GM19463 (cell line): ENCODE measurements around the gene CNOT1.
"Not testable (repeated sequence)": the region's sequence is repeated elsewhere in the genome, so short reads cannot be mapped to it uniquely, and the experiment has no call there.

ENCODE experiments used
- ATAC-seq: cut with Tn5 transposase; IDR thresholded peaks from one replicate; pipeline ENCODE4 v1.9.1; 2021; ENCODE audit warnings: mild to moderate bottlenecking, moderate library complexity; ENCODE audit not compliant: unreplicated experiment

Gene CNOT1

GRCh38 chr16:58638148-58639036 is 8.8 kb upstream of the CNOT1 start:
- ATAC-seq, result no peak

GRCh38 chr16:58637021-58637420 is 7.4 kb upstream of the CNOT1 start:
- ATAC-seq, result not testable (repeated sequence)

GRCh38 chr16:58636466-58636865 is 6.8 kb upstream of the CNOT1 start:
- no peak for ATAC-seq

- no peak for ATAC-seq
Observed at GRCh38 chr16:58635502-58635901, 5.9 kb upstream of the CNOT1 start.

- ATAC-seq, result no peak
Observed at GRCh38 chr16:58634265-58634802, 4.7 kb upstream of the CNOT1 start.

- no peak for ATAC-seq
Observed at GRCh38 chr16:58628845-58629732, 537 bp downstream of the CNOT1 start.

GRCh38 chr16:58624209-58624608 is 5.4 kb downstream of the CNOT1 start:
- ATAC-seq, result no peak

GRCh38 chr16:58620396-58620795 is 9.2 kb downstream of the CNOT1 start:
- ATAC-seq, result no peak

- no peak for ATAC-seq
Observed at GRCh38 chr16:58615280-58615679, 14.3 kb downstream of the CNOT1 start.

GRCh38 chr16:58614860-58615259 is 14.8 kb downstream of the CNOT1 start:
- no peak for ATAC-seq

- no peak for ATAC-seq
Observed at GRCh38 chr16:58614212-58614611, 15.4 kb downstream of the CNOT1 start.

GRCh38 chr16:58612965-58613364 is 16.7 kb downstream of the CNOT1 start:
- not testable (repeated sequence) for ATAC-seq

- ATAC-seq, result no peak
Observed at GRCh38 chr16:58608601-58609136, 21.0 kb downstream of the CNOT1 start.

- ATAC-seq, result no peak
Observed at GRCh38 chr16:58605562-58605961, 24.1 kb downstream of the CNOT1 start.

- ATAC-seq, result no peak
Observed at GRCh38 chr16:58591083-58591482, 38.5 kb downstream of the CNOT1 start.

GRCh38 chr16:58589326-58589905 is 40.2 kb downstream of the CNOT1 start:
- no peak for ATAC-seq

GRCh38 chr16:58588406-58588805 is 41.2 kb downstream of the CNOT1 start:
- ATAC-seq, result no peak

GRCh38 chr16:58586340-58587030 is 43.1 kb downstream of the CNOT1 start:
- ATAC-seq, result no peak

- ATAC-seq, result no peak
Observed at GRCh38 chr16:58584831-58585505, 44.7 kb downstream of the CNOT1 start.
